Medulla oblongata (tissue), 1 donor: Measurements from ENCODE around the gene BIN1.
A peak's percentile ranks its signal among the peaks of the same experiment; 100 is the strongest.

Source experiments
- DNase-seq: peaks from one replicate; pipeline ENCODE4 v3.0.0-alpha.2; 2015; ENCODE audit errors: extremely low spot score

BIN1 gene

DNA sequence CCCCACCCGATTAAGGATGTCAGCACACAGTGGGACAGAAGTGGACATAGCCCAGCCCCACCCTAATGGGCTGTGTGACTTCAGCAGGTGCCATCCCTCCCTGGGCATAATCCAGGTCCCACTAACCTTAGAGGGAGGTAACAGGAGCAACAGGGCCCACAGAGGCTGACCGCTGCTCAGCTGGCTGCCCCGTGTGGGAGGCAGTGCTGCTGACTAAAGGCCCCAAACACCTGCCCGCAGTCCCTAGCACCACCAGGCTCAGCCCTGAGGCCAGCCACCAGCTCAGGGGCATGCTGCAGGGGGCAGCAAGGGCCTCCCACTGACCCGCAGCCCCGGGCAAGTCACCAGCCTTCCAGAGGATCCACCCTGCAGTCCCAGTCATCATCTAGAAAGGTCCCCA, 14.6 kb downstream of the BIN1 start:
- no peak for DNase-seq

DNA sequence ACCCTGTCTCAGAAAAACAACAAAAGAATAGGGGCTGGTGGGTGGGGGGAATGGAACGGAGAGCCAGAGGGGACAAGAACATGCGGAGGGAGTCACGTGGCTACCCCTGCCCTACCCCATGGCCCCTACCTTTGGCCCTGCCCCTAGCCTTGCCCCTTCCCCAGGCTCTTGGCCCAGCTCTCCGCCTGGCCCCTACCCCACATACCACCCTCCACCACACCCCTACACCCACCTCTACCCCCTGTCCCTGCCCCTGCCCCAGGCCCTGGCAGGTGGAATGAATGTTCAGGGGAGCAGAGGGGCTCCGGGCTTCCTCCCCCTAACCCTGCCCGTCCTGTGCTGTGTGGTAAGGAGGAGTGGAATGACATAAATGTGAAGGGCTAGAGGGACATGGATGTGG, 15.1 kb downstream of the BIN1 start:
- no peak for DNase-seq

DNA sequence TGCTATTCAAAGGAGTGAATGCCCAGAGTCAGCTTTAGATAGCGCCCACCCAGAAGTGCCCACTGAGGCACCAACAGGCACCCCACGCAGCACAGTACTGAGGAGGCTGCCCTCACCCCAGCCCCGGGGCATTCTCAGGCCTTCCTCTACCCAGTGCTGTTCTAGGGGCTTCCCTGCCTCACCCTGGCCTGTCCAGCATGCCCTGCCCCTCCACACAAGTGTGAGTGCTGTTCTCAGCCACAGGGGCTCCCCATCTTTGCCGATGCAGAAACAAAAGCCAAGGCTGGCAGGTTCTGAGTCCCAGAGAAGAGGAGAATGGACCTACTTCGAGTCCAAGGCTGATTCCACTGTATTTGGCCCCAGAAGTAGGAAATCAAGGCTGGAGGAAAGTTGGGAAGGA, 15.8 kb downstream of the BIN1 start:
- DNase-seq = no peak

DNA sequence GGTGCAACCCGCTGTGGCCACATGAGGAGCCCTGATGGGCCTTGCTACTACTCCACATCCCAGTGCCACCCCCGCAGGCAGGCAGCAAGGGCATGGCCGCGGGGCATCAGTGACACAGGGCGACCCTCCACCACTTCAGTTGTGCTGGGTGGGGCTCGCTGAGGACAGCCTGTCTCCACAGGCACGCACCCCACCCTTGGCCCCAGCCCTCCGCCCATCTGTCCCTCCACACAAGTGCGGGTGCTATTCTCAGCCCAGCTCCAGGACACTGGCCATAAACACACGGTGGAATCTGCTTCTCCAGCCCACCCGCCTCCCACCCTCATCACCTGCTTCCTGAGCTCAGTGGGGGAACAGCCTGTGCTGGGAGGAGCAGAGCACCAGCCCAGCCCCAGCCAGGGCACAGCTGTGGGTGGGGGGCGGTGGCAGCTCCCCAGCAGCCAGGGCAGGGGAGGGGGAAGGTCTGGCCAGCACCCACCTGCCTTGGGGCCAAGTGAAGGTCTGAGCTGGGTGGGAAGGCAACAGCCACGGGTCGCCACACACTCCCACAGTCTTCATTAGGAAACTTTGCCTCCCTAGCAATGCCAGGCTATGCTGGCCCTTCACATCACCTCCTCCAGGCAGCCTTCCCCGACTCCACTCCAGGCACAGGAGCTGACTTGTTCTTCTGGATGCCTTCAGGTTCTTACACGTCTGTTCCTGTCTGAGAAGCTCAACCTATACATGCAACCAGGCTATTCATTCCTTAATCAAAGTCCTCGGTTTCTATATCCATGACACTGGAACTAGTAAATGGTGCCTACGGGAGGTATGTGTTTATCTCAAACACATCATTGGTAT, 16.5 kb downstream of the BIN1 start:
- no peak for DNase-seq

DNA sequence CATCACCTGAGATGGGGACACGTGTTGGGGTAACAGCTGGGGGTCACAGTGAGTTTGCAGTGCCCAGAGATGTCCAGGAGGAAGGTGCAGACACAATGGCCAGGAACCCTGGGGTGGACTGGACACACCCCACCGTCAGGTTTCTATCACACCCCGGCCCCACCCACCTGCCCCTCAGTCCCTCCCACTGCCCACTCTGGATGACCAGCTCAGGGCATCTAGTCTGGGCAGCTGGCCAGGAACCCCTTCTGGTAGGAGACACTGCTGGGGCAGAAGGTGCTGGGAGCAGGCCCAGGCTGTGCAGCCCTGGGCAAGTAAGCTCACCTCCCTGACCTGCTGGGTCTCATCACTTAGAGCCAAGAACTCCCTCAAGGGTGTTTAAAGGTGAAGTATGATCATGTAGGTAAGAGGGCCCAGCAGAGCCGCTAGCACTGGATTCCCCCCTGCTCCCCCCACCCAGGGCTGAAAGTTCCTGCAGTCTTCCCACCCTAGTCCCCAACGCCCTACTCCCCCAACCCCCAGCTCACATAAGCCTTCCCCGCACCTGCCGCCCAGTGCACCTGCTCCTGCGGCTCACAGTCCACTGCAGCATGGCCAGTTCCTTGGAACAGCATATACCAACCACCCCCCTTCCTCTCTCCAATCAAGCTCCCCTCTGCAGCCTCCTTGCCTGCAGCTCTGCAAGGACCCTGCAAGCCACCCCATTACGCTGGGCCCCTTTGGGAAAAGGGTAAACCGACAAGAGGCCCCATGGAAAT, 17.3 kb downstream of the BIN1 start:
- DNase-seq = no peak

DNA sequence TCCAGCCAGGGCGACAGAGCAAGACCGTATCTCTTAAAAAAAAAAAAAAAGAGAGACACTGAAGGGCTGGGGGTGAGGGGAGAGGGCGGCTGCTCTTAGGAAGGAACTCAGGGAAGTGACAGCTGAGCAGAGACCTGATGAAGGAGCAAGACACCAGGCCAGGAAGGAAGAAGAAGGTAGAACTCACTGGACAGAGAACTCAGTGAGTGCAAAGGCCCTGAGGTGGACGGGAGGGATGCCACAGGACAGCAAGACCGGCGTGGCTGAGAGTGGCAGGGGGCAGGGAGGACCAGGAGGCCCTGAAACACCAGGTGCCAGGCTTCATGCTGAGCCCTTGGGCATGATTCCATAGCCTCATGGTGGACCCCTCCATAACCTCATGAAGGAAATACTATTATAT, 18.2 kb downstream of the BIN1 start:
- DNase-seq = no peak

DNA sequence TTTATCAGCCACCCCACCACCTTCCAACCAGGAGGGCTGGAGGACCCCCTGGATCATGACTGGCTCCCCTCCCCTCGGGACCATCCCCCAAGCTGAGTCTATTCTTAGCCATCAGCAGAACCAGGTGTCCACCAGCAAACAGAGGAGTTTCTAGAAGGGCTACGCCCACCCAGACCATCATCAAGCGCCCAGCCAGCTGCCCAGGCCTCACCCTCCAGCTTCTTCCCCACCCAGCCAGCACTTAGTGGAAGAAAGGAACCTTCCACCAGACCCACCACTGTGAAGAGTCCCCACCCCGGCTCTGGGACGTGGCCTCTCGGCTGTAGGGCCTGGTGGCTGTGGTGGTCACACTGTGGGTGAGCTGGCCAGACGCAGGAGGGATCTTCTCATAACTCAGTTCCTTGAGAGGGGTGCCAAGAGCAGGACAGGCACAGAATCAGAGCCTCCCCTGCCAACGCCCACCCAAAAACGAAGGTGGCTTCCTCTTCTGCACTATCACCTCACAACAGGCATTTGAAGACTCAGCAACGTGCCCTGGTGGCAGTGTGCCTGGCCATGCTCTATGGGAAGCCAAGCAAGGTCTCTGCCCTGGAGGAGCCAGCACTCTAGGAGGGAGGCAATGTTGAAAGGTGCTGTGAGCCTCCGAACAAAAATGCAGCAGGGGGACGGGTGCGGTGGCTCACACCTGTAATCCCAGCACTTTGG, 19.0 kb downstream of the BIN1 start:
- DNase-seq = no peak

DNA sequence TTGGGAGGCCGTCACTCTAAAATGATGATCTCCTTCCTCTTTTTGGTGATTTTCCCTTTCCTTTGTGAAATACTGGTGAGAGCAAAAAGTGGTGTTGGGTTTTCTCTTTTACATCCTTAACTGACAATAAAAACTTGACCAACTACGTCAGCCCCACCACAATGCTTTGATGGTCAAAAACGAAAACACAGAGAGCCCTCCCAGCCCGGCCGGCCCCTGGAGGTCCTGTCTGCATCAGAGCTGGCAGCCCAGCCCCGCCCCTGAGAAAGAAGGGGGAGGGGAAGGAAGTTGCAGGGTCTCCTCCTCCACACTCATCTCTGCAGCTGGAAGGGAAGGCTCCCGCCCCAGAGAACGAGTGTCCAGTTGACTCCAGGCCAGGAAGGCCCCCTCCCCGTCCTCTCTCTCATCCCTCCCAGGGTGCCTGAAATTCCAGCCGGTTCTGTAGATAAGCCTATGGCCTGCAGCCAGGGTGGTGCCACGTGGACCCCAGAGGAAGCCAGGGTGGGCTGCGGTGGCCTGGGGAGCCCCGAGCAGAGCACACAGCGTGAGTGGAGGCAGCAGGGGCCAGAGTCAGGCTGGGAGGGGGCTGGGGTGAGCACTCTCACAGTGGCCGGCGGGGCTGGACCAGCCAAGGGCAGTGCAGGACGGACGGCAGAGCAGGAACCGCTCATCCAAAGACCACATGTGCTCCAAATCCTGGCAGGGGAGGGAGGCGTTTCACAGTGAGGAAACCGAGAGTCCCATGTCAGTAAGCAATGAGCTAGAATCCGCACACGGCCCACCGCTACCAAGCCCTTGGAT, 19.8 kb downstream of the BIN1 start:
- peak; percentile 75 for DNase-seq

DNA sequence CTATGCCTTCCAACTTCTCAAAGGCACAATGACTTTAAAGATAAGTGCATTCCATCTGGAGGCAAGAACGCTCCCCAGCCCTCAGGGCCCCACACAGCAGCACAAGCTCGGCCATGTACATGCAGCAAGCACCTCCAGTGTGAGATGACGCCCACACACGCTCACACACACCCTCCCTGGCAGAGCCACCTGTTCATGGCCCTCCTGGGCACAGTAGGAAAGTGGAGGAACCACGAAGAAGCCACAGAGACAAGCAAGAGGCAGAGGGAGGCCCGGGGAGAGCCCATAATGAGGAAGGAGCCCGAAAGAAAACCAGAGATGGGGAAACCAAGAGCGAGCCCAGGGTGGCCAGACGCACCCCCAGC, 21.7 kb downstream of the BIN1 start:
- DNase-seq = no peak

DNA sequence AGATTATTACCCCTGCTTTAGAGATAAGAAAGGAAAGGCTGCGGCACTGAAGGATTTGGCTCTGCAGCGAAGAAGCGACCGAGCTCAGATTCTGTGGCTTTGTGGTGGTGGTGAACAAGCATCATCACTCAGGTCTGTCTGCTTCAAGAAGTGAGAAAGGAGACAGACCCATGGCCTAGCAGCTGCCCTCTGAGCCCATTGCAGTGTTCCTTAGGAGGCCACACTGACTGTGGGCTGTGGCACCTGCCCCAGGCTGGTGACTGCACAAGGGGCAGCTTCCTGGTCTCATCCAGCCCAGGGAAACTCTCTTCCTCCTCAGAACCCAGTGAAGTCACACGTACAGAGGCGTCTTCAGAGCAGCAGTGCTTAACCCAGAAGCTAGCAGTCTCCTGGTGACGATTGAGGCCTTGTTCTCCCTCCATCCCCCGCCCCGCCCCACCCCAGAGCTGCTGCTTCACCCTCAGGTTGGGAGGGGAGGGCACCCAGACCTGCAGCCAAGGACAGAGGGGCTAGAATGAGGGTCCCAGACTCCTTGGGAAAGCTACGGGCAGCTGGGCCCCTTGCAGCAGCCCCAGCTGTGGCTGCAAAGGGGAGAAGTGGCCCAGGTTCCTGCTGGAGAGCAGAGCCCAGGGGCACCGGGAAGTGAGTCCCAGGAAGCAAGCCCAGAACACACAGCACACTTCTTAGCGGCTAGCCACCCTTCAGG, 22.2 kb downstream of the BIN1 start:
- no peak for DNase-seq

DNA sequence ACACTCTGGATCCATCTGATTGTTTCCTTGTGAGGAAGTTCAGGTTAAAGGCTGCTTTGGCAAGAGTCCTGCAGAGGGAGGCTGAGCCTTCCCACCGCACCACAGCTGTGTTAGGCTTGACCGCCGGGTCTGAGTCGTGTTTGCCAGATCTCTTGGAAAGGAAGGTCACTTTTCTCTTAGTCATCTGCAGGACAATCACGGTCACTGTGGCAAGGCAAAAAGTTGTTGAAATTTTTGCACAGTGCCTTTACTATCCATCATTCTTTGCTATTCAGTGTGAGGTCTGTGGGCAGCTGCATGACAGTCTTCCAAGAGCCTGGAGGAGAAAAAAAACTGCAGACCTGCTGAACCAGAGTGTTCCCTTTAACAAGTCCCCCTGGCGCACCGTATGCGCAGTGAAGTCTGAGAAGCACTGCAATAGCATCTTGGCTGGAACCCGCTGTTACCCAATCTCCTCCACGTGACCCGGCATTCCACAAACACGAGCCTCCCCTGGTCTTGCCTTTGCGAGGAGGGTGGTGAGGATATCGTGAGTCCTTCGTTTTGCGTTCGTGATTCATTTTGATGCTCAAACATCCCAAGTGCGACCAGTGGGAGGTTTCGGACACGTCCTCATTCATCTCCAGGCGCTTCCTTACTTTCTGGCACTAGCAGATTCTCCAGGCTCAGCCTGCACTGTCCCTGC, 23.0 kb downstream of the BIN1 start:
- peak; percentile 86 for DNase-seq

DNA sequence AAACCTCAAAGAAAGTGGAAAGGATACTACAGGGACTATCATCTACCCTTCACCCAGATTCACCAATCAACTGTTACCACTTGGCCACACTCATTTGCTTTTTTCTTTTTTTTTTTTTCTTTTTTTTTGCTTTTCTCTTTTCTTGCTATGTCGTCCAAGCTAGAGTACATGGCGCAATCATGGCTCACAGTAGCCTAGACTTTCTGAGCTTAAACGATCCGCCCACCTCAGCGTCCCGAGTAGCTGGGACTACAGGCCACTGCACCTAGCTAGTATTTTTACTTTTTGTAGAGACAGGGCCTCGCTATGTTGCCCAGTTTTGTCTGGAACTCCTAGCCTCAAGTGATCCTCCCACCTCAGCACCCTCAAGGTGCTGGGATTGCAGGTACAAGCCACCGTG, 24.0 kb downstream of the BIN1 start:
- DNase-seq = no peak

DNA sequence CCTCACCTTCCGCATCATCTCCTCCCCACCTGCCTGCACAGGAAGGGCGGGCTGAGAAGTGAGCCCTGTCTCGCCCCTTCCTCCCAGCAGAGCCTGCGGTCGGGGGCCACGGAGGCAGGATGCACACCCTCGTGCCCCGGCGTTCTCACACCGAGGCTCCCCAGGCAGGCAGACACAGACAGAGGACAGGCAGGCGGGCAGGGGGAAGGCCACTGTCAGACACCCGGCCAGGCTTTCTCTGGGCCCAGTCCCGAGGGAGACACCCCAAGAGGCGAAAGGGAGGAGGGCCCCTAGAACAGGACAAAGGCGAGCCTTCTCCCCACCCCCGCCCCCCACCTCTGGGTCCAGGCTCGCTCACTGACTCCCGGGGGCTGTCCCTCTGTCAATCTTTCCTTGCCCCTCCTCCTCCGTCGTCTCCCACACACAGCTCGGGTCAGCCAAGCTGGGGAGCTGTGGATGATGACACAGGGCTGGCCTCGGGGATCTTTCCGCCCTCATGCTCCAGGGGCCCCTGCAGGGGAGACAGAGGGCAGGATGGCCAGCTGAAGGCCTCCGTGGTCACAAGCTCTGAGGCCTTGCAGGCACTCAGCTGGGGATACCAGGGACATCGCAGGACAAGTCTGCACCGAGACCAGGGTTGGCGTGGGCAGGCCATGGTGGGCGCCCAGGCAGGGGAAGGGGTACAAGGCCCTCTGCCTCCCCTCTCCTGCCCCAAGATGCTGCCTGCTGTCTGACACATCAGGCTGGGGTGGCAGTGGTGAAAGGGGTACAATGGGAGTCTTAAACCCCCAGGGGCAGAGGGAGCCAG, 24.9 kb downstream of the BIN1 start:
- DNase-seq = peak; percentile 81

DNA sequence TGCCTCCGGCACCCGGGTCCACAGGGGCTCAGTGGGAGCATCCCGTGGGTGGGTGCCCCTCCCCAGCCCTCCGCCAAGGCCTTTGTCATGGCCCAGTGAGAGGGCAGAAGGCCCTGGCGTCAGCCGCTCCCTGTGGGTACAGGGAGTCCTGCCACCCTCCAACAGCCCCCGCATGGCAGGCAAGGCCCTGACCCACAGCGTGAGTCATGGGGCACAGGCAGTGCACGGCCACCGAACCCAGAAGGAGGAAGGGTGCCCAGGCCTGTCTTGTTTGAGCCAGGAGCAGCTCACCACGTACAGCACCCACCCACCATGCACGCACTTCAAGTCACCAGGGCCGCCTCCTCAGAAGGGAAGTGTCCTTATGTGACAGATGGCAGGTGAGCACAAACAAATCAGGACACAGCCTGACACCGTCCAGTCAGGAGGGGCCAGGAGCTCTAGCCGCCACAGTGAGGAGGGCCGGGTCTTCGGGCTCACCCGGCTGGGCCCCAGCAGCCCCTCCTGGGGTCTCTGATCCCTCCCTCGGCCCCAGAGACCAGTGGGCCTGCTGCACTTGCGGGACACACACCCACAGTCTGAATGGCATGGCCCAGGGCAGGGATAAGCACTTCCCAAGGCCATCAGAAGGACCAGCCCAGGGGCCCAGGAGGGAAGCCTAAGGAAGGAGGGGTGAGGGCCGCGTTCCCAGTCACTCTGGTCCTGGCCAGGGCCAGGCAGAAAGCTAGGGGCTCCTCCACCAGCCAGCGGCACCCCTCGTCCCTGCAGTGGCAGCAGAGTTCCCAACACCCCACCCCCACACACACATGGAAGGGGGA, 25.8 kb downstream of the BIN1 start:
- peak; percentile 47 for DNase-seq

DNA sequence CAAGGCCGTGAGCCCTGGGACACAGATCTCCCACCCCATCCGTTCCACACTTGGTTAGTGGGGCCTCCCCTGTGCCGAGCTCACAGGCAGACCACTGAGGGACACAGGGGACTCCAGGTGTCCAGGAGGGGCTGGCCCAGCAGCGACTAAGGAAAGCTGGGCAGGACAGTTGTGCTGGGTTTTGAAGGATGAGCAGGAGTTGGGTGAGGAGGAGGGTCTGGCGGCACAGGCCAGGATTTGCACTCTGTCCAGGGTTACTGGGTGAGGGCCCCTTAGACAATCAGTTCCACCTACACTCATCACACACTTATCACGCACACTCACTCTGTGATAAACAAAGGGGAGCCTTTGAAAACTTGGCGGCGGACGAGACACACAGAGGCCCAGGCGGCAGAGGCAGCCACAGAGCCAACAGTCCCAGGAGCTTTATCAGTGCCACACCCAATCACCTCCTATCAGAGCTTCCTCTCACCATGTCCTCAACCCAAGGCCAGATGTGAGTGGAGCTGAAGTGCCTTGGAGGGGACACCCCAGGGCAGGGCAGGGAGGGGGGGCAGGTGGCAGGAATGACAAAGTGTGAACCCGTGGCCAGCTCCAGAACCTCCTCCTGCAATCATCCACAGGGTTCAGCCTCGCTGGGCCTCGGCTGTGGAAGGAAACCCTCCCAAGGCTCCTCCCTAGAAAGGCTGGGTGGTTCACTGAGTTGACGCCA, 26.6 kb downstream of the BIN1 start:
- no peak for DNase-seq

DNA sequence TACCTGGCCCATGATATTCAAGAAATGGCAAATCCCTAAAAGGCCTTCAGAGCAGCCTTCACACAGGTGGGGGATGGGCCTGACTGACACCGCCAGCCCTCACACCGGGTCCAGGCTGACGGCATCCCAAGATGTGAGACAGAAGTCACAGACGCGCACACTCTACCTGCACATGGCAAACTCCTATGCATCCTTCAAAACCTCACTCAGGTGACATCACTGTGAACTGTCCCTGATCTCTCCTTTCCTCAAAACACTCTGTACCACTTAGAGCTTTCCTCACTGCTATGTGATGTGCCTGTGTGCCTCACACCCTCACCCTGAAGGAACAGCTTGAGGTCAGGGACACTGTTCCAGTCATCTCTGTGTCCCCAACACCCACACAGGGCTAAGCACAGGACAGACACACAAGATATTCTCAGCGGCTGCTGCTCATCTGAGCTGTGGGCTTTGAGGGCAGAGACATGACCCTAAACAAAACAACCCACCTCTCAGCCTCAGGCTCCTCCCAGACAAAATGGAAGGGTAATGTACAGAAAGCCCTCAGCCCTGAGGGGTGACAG, 27.5 kb downstream of the BIN1 start:
- DNase-seq = no peak

DNA sequence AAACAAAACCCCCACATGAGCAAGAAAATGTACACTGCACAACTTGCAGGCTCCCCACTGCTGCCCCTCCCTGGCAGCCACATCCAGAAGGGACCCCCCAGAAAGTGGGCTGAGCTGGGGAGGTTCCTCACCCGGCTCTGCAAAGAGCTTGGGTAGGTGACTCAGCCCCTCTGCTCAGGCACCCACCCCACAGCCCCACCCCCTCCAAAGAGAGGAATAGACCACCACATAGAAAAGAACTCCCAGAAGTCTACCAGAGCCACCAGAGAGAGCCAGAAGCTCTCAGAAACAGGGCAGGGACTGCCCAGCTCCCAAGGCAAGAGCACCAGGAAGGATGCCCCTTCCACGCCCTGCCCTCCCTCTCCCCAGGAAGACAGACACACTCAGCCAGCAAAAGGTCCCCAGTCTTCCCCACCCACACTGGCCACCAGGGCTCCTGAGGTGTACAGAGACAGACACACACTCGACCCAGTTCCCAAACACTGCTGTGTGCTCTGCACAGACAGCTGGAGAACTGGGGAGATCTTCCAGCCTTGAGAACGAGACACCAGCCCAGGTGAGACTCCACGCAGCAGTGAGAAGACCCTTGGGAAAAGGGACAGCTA, 28.2 kb downstream of the BIN1 start:
- no peak for DNase-seq

DNA sequence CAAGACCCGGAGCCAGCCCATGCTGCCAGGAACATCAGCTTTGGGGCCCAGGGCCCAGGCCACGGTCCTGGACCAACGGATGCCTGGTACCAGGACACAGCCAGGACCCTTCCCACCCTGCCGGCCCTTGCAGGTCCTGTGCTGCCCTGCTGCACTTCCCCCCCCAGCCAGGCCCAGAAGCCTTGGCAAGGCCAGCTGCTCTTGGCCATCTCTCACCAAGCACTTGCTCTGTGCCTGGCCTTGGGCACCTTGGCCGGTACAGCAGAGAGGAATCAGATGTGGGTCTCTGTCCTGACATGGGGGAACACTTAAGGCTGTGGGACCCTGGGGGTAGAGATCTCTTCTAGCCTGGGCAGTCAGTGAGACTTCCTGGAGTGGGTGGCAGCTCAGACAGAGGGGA, 28.9 kb downstream of the BIN1 start:
- DNase-seq = no peak
